GM19395 (cell line): ENCODE measurements around the gene SLC6A20.

ENCODE experiments used
- ATAC-seq: cut with Tn5 transposase; IDR thresholded peaks from one replicate; pipeline ENCODE4 v1.9.1; 2021; ENCODE audit warnings: mild to moderate bottlenecking, moderate library complexity; ENCODE audit not compliant: unreplicated experiment

Gene SLC6A20

DNA sequence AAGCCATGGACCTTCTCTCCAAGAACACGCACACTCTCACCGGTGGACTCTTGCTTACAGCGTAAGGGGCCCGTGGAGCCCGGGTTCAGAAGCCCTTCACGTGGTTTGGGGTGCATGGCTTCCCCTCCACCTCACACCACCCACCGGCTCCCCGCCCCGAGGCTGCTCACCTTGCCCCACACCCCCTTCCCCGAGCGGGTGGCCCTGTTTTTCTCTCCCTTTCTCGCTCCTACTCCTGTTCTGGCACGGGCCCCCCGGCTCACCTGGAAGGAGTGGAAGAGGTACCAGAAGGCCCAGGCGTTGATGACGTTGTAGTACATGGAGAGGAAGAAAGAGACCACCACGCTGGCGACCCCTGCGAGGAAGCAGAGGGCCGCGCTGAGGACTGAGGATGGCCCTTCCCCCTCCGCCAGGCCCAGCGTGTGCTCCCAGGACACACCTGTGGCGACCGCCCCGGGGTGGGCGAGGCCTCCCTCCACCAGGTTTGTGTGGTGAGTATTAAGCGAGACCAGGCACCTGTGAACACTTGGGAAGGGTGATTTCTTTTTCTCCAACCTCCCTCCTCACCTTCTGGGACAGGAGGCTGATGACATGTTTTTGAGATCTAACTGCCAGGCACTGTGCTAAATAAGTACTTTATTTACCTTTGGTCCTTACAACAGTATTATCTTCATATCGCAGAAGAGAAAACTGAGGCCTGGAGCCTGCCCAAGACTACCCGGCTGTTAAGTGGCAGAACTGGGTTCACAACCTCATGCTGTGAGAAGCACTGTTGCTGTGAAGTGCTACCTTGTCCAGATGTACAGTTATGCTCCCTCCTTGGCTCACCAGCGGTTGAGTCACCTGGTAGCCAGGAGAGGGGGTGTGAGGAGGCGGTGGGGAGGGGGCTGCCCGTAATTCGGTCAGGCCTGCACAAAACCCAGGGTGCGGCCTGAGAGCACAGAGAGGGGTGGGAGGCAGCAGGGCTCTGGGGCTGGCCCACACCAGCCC lies 16.3 kb downstream of the SLC6A20 start:
- no peak for ATAC-seq

DNA sequence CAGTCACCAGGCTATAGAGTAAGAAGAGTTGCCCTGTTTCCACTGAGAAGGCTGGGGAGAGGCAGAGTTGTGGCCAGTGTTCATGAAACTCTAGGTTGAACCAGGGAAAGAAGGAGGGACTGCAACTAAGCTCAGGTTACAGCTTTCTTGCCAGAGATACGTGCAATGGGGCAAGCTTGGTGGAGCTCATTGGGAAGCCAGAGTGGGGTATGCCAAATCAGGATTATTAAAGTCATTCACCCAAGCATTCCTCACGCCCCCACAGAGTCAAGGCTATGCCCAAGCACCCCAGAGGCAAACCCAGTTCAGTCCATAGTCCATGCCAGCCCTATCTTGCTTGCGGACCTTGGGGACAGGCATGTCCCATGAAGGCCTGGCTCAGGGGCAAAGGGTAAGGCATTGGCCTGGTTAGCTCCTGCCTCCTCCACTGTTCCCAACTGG lies 17.6 kb downstream of the SLC6A20 start:
- no peak for ATAC-seq

DNA sequence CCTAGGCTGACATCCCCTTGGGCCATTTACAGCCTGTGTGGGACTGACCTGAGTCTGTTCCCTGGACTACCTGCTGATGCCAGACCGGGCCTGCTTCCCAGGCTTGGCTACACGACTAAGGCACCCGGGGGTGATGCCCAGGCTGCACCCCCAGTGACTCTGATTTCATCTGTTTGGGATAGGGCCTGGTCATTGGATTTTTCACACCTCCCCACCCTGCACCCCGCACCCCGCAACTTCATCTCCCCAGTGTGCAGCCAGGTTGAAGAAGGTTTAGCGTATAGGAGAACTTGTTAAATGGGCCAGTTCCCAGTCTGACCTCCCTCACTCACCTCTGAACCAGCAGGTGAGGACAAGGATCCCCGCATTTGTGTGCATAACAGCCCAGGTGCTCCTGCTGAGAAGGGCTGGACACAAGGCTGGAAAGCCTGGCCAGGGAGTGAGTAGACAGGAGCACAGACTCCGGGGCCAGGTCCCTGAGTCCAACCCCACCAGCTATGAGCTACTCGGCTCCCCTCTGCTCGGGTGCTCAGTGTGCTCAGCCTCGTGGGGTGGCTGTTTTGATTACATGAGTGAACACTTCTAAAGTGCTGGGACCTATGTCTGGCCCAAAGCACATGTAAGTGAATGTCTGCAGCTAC lies 18.5 kb downstream of the SLC6A20 start:
- no peak for ATAC-seq

DNA sequence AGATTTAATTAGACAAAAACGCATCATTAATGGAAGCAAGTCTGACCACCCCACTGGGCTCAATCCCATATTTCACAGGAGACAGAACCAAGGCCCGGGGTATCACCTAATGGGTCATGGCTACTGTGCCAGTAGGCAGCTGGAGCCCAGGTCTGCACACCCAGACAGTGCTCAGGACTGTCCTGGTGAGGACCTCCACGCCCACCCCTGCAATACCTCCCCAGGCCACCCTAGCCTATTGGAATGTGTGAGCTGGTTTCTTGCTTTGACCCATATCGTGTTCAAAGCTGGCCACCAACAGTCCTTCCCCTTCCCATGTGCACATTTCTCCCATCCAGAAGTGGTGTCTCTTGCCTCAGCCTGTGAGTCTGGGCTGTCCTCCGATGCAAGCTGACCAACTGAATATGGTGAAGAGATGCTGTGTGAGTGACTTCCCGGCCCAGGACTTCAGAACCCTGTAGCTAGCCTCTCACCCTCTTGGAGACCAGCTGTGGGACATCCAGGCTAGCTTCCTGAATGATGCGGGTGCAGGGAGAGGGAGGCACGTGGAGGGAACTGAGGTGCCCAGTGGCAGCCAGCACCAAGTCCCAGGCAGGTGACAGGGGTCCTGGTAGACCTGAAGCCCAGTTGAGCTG lies 19.1 kb downstream of the SLC6A20 start:
- ATAC-seq, result no peak

DNA sequence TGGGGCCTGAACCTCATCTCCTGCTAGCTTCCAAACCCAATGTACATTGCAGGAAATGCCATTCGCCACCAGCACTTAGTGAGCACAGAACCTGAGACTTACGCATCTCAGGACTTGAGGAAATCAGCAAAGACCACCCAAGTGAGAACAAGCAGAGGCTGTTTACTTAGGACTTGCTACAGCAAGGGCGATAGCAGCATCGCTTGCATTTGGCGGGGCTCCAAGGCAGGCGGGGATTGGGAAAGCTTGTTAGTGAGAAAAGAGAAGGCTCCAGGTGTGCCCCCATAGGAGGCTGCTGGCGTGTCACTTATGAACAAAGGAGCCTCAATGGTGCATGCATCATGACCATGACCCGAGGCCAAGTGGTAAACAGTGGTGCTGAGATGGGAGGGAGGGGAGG lies 19.7 kb downstream of the SLC6A20 start:
- no peak for ATAC-seq

DNA sequence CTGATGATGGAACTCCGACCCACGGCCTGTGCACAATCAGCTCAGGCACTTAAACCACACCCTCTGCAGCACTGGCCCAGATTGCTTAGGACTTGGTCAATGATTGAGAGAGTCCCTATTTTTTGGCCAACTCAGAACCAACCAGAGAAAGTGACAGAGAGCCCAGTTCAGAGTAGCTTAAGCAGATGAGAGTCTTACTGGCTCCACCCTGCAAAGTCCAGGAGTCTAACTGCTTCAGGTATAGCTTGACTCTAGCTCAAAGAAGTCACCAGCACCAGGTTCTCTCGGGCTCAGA lies 20.1 kb downstream of the SLC6A20 start:
- no peak for ATAC-seq

DNA sequence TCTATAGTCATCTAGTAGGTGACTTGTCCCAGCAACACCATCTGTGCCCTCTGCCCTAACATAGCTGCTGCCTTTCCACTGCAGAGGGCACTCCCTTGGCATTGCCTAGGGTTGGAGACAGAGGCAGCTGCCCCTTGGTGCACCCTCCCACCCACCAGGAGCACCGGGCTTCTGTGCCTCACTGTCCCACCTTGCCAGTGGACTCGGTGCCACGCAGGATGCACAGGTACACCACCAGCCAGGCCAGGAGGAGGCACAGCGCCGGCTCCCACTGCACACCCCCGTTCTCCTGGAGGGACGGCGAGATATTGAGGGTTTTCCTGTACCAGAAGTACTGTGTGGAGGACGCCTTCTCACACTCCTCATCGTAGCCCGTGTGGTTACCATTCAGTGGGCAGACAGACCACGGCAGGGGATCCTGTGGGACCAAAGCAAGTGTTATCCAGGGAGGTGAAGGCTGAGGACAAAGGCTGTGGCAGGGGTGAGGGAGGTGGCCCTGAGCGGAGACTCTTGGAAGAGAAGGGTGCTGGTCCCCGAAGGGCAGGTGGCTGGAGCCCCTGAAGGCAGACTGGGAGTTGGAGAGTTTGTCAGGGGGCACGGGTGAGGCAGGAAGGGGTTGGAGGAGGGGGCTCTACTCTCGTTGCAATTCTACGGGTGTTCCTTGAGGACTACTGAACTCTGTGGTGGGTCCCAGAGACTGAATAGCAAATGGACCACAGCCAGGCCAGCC lies 20.6 kb downstream of the SLC6A20 start:
- ATAC-seq, result no peak

DNA sequence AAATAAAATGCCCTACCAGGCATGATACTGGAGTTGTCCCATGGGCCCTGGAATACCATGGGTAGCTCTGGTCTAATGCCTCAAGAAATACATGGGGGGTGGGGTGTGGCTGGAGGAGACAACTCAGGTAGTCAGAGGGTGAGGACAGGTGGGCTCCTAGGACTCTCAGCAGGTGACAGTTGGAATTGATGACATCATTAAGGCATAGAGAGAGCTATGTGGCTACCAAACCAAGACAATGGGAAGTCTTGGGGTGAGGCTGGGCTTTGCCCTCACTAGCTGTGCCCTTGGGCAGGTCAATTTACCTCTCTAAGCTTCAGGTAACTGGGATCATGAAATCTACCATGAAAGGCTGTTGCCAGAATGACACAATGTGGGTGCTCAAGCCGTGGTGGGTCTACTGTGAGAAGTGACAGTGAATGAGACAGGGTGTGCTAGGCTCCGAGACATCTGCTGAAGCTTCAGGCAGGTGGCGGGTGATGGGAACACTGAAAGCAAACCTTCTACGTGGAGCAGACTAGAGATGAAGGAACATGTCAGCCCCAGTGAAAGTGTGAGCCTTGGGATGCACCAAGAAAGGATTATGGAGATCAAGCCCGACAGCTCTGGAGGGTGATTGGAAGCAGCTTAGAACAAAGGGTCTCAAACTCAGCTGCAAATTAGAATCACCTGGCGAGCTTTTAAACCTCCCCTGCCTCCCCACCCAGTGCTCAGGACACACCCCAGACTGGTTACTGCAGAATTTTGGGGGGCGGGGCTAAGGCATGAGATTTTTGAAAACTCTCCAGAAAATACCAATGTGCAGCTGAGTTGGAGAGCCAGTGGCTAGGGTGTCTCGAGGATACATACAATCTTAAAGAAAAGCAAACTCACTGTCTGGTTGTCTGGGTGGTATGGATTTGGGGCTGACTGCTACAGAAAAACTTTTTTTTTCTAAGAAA lies 21.5 kb downstream of the SLC6A20 start:
- ATAC-seq, result no peak

DNA sequence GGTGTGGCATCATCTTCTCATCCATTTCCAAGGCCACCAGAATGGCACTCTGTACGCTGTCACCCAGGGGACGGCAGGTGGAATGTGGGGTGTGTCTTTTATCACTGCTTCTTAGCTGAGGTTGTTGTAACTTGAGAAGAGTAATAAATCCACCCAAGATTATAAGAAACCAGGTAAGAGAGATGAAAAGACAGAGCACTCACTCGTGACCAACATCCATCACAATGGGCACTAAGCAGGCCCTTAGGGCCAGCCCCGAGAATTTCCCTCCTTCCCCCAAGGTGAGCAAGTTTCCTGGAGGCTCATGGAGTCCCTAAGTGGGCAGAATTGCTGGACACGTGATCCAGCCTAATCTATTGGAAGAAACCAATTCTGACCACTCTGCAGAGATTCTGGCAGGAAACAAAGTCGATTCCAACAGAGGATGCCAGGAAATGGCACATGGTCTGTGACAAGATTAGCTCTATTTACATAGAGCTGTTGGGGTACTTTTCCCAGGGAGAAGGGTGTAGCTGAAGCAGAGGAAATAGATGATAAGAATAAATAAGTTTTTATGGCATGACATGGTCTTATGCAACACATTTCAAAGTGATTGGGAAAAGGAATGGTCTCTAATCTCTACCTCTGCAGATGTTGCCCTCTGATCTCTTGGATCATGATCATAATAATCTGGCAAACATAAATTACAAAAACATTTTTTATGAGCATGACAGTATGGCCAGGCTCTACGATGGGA lies 22.5 kb downstream of the SLC6A20 start:
- ATAC-seq, result no peak

DNA sequence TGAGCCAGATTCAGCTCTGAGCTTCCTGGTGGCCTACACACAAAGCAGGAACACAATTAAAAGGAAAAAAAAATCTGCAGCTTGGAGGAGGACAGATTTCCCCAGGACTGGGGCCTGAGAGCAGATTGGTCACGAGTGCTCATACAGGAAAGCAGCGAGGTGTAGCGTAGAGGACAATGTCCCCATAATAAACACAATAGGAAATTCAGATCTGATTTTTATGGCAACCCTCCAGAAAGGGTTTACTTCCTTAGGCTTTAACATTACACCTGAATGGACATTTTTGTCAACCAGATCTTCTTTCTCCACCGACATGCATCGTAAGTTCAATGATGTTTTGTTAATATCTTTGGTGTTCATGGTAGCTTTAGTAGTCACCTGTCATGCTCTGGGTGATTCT lies 23.3 kb downstream of the SLC6A20 start:
- ATAC-seq, result no peak

DNA sequence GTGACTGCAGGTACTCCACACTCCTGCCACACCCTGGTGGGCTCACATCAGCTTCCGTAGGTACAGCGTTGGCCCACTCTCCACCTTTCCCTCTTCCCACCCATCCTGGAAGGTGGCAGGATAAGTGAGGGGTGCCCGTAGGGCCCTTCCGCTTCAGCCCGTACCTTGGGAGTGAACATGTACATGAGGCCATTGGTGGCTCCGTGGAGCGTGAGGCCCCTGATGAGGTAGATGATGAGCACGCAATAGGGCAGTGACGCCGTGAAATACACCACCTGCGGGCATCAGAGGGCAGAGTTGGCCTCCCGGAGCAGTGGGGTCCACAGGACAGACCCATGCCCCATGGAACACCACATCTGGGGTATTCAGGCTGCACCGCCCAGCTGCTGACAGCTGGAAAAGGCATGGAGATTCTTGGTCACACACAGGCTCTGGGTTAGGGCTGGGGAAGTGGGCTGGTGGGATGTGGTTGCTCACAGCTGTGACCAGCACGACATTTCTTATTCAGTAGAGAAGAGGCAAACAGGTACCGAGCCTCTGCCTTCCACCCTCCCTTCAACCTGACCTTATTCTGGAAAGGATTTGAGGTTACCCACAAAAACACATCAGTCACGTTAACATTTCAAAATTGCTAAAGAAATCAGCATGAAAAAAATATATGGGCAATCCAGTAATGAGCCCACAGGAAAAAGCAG lies 23.8 kb downstream of the SLC6A20 start:
- ATAC-seq, result no peak

DNA sequence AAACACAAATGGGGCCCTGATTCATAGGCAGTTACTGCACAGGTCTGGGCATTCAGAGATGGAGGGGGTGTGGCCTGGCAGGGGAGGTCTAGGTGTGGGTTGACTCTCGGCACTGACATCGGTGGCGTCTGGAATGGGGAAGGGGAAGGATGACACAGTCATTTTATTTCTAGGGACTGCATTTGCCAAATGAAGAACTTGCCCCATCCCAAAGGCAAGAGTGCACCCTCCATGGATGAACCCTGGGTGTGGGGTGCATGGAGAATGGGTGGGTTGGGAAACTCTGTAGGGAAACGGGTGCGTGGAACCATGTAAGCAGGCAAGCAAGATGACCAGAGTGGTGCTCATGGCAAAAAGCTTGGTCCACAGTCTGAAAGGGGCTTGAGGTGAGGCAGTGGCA lies 24.5 kb downstream of the SLC6A20 start:
- ATAC-seq, result no peak

DNA sequence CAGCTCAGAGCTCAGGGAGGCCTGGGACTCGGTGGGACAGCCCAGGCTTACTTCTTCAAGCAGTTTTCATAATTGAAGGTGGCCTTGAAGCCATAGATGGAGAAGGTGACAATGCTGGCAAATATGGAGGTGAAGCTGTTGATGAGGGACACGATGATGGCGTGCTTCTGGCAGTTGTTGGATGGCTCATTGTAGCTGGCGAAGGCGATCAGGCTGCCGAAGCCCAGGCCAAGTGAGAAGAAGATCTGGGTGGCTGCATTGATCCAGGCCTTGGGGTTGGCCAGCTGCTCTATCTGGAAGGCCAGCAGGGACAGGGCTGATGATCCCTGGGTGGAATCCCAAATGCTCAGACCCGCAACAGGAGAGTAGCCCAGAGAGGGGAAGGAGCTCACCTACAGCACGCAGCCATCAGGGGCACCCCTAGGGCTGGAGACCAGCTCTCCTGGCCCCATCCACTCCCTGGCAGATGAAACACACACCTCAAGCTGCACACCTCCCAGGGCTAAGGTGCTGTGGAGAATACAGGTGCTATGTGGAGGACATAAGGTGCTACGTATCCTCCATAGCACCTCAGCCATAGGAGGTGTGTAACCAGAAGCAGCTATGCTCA lies 25.1 kb downstream of the SLC6A20 start:
- no peak for ATAC-seq

DNA sequence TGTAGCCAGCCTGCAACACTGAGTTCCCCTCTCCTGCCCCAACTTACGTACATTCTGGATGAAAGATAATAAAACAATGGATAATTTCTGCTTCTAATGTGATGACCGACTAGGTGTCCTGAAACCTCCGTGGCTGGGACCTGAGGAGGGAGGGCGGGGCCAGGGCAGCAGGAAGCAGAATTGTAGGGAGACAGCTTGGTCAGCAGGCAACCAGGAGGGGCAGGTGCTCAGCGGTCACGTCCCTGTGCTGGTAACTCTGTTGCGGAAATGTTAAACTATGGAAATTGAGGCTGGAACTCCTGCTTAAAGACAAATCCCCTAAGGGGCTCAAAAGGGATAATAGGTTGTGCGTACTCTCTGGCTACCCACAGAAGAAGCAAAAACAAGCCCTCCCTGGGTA lies 30.4 kb downstream of the SLC6A20 start:
- ATAC-seq, result no peak

DNA sequence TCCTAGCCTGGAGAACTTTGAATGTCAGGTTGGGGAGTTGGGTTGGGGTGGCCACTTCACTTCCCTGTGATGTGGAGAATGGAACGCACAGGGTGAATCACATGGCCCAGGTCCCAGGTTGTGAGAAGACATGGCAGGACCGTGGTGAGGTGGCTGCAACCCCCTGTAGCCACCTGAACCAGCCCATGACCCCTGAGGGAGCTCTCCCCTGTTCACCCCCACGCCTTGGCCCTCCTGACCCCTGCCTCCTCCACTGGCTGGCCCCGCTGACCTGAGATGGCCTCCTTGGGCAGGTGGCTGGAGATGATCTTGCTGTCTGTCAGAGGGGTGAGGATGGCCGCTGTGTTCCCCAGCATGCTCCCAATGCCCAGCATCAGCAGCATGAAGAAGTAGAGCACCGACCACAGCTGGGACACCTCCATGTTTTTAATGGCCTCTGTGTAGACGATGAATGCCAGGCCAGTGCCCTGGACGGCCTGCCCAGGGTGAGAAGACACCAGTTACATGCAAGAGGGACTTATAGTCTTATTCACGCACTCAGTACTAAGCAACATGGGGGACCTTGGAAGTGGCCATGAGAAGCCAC lies 31.0 kb downstream of the SLC6A20 start:
- no peak for ATAC-seq

DNA sequence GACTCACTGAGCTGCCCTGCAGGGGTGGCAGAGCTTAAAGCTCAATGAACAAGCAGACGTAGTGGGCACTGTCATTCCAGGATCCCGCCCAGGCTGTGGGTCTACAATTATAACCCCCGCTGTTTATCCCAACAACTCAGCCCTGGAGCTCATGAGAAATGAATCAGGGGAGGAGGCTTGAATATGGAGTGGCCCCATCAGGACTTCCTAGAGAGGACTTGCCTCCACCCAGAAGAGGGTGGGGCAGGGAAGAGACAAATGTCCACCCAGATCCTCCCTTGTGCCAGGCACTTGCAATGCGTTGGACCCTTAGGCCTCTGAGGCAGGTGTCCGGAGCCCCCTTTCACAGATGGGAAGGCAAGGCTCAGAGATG lies 33.0 kb downstream of the SLC6A20 start:
- ATAC-seq, result no peak

DNA sequence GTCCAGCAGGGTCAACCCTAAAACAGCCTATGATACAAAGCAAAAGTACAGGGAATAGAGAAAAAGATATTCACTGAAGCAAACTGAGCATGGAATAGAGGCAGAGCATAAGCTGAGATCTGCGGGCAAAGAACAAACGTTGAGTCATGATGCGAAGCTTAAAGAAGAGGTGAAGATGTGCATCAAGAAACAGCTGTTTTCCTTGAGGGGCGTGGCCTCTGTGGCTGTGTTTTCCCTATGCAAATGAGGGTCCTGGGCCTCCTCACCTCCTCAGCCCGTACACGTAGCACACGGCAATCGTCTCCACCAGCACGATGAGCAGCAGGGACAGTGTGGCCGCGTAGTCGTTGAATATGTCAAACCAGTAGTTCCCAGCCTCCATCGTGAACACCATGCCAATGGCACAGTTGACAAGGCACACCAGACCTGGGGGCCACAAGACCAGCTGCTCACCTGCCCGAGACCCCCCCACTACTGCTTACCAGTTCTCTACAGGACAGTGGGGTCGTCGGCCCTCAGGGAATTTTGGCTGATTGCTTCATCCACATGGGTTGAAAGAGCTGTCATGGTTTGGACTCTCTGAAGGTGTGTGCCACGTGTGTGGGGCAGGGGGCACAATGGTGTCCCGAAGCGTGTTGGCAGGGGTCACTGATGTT lies 33.6 kb downstream of the SLC6A20 start:
- ATAC-seq, result no peak

DNA sequence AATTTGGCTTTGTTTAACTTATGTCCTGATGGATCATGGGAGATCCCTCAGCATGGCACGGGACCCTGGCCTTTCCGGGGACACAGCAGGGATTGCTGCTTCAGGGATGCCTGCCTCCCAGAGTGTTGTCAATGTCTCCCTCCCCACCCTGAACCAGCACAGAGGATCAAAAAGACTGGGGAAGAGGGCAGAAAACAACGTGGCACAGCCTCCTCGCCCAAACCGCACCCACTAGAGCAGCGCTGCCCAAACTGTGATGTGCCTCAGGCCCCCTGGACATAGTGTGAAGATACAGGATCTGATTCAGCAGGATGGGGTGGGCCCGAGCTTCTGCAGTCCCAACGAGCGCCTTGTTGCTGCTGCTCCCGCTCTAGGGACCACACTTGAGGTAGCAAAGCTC lies 34.5 kb downstream of the SLC6A20 start:
- ATAC-seq, result no peak
